GM12892 (cell line): Measurements from ENCODE around the gene POM121L2.
"Not testable (repeated sequence)": the region's sequence is repeated elsewhere in the genome, so short reads cannot be mapped to it uniquely, and the experiment has no call there.

Experiments
- DNase-seq: peaks from one replicate; pipeline ENCODE4 v3.0.0; 2011; ENCODE audit not compliant: insufficient read length
- FAIRE-seq: peaks from 2 replicates; lab custom pipeline; 2011; peaks lifted over from hg19 to GRCh38; lab: Jason Lieb, UNC
- POLR2A ChIP-seq: IDR thresholded peaks from 2 replicates; pipeline ENCODE4 v1.6.1; 2011; ENCODE audit warnings: low read depth, low read length, control low read depth
- POLR2AphosphoS5 ChIP-seq: IDR thresholded peaks from 2 replicates; pipeline ENCODE4 v1.6.1; 2011; ENCODE audit warnings: low read depth, low read length, control low read depth
- TAF1 ChIP-seq: IDR thresholded peaks from 2 replicates; pipeline ENCODE4 v1.6.1; 2011; ENCODE audit warnings: low read depth, mild to moderate bottlenecking, control low read depth, low read length, borderline replicate concordance

POM121L2 gene

GRCh38 chr6:27273783-27274182 is 38.3 kb downstream of the POM121L2 start:
- no peak for DNase-seq
- TF ChIP-seq POLR2AphosphoS5 (no peak), TAF1 (no peak), POLR2A (no peak)
- FAIRE-seq: no peak

GRCh38 chr6:27268803-27269202 is 43.3 kb downstream of the POM121L2 start:
- no peak for FAIRE-seq
- no peak for DNase-seq
- TF ChIP-seq POLR2A (no peak), POLR2AphosphoS5 (no peak), TAF1 (no peak)

- no peak for FAIRE-seq
- no peak for DNase-seq
- TF ChIP-seq POLR2A: no peak
- TF ChIP-seq POLR2AphosphoS5: no peak
- TF ChIP-seq TAF1: no peak
Measured at GRCh38 chr6:27267857-27268434, 44.1 kb downstream of the POM121L2 start.

DNA sequence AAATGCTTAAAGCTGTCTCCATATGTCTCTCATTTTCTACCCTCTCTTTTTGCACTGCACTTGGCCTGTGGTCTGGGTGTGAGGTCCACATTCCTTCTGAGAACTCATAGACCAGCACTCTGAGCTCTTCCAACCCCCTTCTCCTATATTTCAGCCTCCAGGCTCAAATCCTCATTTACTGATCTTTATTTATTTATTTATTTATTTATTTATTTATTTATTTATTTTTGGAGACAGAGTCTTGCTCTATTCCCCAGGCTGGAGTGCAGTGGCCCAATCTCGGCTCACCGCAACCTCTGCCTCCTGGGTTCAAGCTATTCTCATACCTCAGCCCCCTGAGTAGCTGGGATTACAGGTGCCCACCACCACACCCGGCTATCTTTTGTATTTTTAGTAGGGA is 45.1 kb downstream of the POM121L2 start:
- not testable (repeated sequence) for FAIRE-seq, DNase-seq

DNA sequence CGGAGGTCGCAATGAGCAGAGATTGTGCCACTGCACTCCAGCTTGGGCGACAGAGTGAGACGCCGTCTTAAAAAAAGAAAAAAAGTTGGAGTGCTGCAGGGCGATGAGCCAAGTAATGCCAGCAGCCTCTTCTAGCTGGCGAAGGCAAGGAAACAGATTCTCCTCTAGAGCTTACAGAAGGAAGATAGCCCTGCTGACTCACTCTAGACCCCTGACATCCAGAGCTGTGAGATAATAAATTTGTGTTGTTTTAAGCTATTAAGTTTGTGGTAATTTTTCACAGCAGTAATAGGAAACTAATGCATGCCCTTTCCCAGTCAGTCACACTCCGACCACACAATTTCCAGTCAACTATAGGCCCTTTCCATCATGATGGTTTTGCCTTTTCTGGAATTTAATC is 48.2 kb downstream of the POM121L2 start:
- FAIRE-seq: no peak
- TF ChIP-seq POLR2AphosphoS5 (no peak), TAF1 (no peak), POLR2A (no peak)
- DNase-seq: no peak

- no peak for FAIRE-seq
- DNase-seq: no peak
Measured at GRCh38 chr6:27260836-27261375, 51.2 kb downstream of the POM121L2 start.

GRCh38 chr6:27260369-27260768 is 51.7 kb downstream of the POM121L2 start:
- no peak for FAIRE-seq
- TF ChIP-seq POLR2A: no peak
- no peak for TF ChIP-seq TAF1
- TF ChIP-seq POLR2AphosphoS5: no peak
- DNase-seq: no peak

More at GRCh38 chr6:27260836-27261375, 51.2 kb downstream of the POM121L2 start:
- no peak for TF ChIP-seq POLR2AphosphoS5
- no peak for TF ChIP-seq TAF1
- TF ChIP-seq POLR2A: no peak
